CD4-positive, alpha-beta T cell treated with Interleukin-10 for 1 hour (primary cell): ENCODE data around the gene FLNC.
A peak's percentile ranks its signal among the peaks of the same experiment; 100 is the strongest.

ENCODE experiments used
- DNase-seq: peaks from one replicate; pipeline ENCODE4 v3.0.0-alpha.2; 2020

The FLNC gene

GRCh38 chr7:128865996-128866877, 36.0 kb downstream of the FLNC start:
- no peak for DNase-seq

- DNase-seq, result no peak
Measured at GRCh38 chr7:128867241-128867640, 37.0 kb downstream of the FLNC start.

GRCh38 chr7:128867842-128868623, 37.8 kb downstream of the FLNC start:
- DNase-seq, result no peak

GRCh38 chr7:128868624-128869137, 38.5 kb downstream of the FLNC start:
- no peak for DNase-seq

GRCh38 chr7:128869138-128869943, 39.1 kb downstream of the FLNC start:
- DNase-seq, result peak; percentile 44

- DNase-seq, result peak; percentile 7
Measured at GRCh38 chr7:128869944-128870285, 39.7 kb downstream of the FLNC start.

- no peak for DNase-seq
Measured at GRCh38 chr7:128871050-128871449, 40.8 kb downstream of the FLNC start.

GRCh38 chr7:128872394-128872824, 42.2 kb downstream of the FLNC start:
- no peak for DNase-seq

- DNase-seq, result no peak
Measured at GRCh38 chr7:128873234-128873633, 43.0 kb downstream of the FLNC start.

- no peak for DNase-seq
Measured at GRCh38 chr7:128874140-128875031, 44.2 kb downstream of the FLNC start.

- no peak for DNase-seq
Measured at GRCh38 chr7:128875523-128875948, 45.3 kb downstream of the FLNC start.

- no peak for DNase-seq
Measured at GRCh38 chr7:128876127-128876526, 45.9 kb downstream of the FLNC start.

- DNase-seq, result no peak
Measured at GRCh38 chr7:128876586-128876977, 46.4 kb downstream of the FLNC start.

- no peak for DNase-seq
Measured at GRCh38 chr7:128876978-128877755, 47.0 kb downstream of the FLNC start.

- no peak for DNase-seq
Measured at GRCh38 chr7:128877756-128878120, 47.5 kb downstream of the FLNC start.

GRCh38 chr7:128878226-128879105, 48.3 kb downstream of the FLNC start:
- no peak for DNase-seq

GRCh38 chr7:128879461-128879938, 49.3 kb downstream of the FLNC start:
- DNase-seq, result no peak

- no peak for DNase-seq
Measured at GRCh38 chr7:128879939-128880746, 49.9 kb downstream of the FLNC start.
